Stomach (tissue), 9 donors: Measurements from ENCODE around the gene PEAK1. TPM values are rescaled to one million over a fixed set of nuclear protein-coding genes. Genes with fewer than 3 reads are reported as not detected.
A peak's percentile ranks its signal among the peaks of the same experiment; 100 is the strongest.
"Not testable (repeated sequence)": the region's sequence is repeated elsewhere in the genome, so short reads cannot be mapped to it uniquely, and the experiment has no call there.

Source experiments
- DNase-seq, 2 donors: peaks; one replicate each; pipeline versions ENCODE4 v3.0.0 to v3.0.0-alpha.2; 2013 to 2019
- H3K27ac ChIP-seq, 5 donors: fragments of 200-600 bp in 4 of 5; sonication (generic) in 4 of 5; one replicate each; pipeline ENCODE4 v1.5.1; 2013 to 2019; ENCODE audit warnings: mild to moderate bottlenecking in 1 of 5, moderate library complexity in 1 of 5
- H3K27me3 ChIP-seq, 3 donors: fragments of 200-600 bp; sonication (generic); one replicate each; pipeline ENCODE4 v1.5.1; 2017 to 2019; ENCODE audit warnings: mixed run types in 1 of 3
- H3K36me3 ChIP-seq, 4 donors: fragments of 200-600 bp; sonication (generic); 1 replicate in 3 of 4; 2 replicates in 1 of 4; pipeline ENCODE4 v1.5.1; 2016 to 2019
- H3K4me1 ChIP-seq, 4 donors: fragments of 200-600 bp; sonication (generic); one replicate each; pipeline ENCODE4 v1.5.1; 2016 to 2019
- H3K4me3 ChIP-seq, 4 donors: fragments of 200-600 bp; sonication (generic) in 3 of 4; one replicate each; pipeline ENCODE4 v1.5.1; 2016 to 2019; ENCODE audit warnings: mild to moderate bottlenecking in 1 of 4
- H3K9me3 ChIP-seq, 4 donors: fragments of 200-600 bp; sonication (generic); one replicate each; pipeline ENCODE4 v1.5.1; 2016 to 2019
- EP300 ChIP-seq: sonication (generic); formaldehyde crosslinking; IDR thresholded peaks from one replicate; pipeline ENCODE4 v1.6.1; 2017; ENCODE audit warnings: antibody characterized with exemption
- POLR2A ChIP-seq, 4 donors: fragments of 450-650 bp; IDR thresholded peaks; one replicate each; pipeline ENCODE4 v1.6.1; 2016; ENCODE audit warnings: antibody characterized with exemption in 4 of 4, control low read depth in 2 of 4, mild to moderate bottlenecking in 1 of 4, moderate library complexity in 1 of 4
- POLR2AphosphoS5 ChIP-seq, 3 donors: sonication (generic); formaldehyde crosslinking; IDR thresholded peaks; one replicate each; pipeline ENCODE4 v1.6.1; 2016; ENCODE audit warnings: antibody characterized with exemption in 3 of 3
- WGBS, 5 donors: extraction: QIAGEN DNeasy Blood & Tissue Kit in 3 of 5; methylation state at CpG; one replicate each; pipeline versions ENCODE4 v1.1.5 to v1.1.7; 2013 to 2018; 5-methylcytosine and 5-hydroxymethylcytosine counted together
- intact Hi-C: fragments of 100-400 bp; cut with DNase I; formaldehyde crosslinking; loops from one replicate; pipeline ENCODE4 v1.15.1; 2023; ENCODE audit warnings: low total_unique reads
- polyA plus RNA-seq, 3 donors: library from polyadenylated mRNA; stranded (reverse); fragments of 200-250 nt; gene quantifications; one replicate each; pipeline ENCODE4 v1.2.3, GENCODE V29; 2013
- total RNA-seq, 5 donors: library from RNA; depleted of rRNA; stranded (reverse); fragments of >200 nt; gene quantifications; one replicate each; pipeline versions ENCODE4 v1.1.0 to v1.2.3, GENCODE V29; 2014 to 2016
- TF ChIP-seq, protein P1 (sequence below), 7 experiments: fragments of 450-650 bp in 4 of 7; fragments of 200-600 bp in 3 of 7; sonication (generic) in 3 of 7; IDR thresholded peaks; one replicate each; pipeline ENCODE4 v1.5.1; 2016 to 2019; ENCODE audit warnings: antibody characterized with exemption in 7 of 7, control low read depth in 2 of 7, mild to moderate bottlenecking in 1 of 7
- donor health status: healthy with polysubstance abuse.
- donor health status: Bipolar disorder and iron deficiency.
- donor health status: healthy.

PEAK1 gene
- total and polyA plus RNA-seq, 8 donors = 1.7 to 72.5 (median 19.4) TPM

DNA sequence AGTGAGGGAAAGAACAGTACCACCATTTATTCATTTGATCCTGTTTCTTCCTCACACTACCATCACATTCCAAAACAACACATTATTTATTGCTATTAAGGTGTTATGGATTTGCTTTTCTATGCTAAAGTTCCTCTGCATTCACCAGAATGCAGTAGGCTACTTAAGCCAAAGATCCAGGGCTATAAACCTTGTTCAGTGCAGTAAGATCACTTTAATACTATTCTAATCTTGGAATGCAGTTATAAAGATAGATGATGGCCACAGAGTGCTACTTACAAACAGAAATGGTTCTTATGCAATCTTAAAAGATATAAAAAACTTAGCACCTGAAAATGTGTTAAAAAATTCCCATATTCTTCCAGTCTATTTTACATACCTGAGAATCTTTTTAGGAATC lies 241.5 kb downstream of the PEAK1 start:
- H3K4me3 ChIP-seq = no peak overlapping the region
- TF ChIP-seq EP300 (no peak), POLR2AphosphoS5 (IDR thresholded peaks at IDR 0.05) (no peak), POLR2A (IDR thresholded peaks at IDR 0.05) (no peak)
- TF ChIP-seq, protein P1, sequence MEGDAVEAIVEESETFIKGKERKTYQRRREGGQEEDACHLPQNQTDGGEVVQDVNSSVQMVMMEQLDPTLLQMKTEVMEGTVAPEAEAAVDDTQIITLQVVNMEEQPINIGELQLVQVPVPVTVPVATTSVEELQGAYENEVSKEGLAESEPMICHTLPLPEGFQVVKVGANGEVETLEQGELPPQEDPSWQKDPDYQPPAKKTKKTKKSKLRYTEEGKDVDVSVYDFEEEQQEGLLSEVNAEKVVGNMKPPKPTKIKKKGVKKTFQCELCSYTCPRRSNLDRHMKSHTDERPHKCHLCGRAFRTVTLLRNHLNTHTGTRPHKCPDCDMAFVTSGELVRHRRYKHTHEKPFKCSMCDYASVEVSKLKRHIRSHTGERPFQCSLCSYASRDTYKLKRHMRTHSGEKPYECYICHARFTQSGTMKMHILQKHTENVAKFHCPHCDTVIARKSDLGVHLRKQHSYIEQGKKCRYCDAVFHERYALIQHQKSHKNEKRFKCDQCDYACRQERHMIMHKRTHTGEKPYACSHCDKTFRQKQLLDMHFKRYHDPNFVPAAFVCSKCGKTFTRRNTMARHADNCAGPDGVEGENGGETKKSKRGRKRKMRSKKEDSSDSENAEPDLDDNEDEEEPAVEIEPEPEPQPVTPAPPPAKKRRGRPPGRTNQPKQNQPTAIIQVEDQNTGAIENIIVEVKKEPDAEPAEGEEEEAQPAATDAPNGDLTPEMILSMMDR (IDR thresholded peaks at IDR 0.05) = no peak
- no peaks in the 10 kb centered on the region for H3K9me3 ChIP-seq
- H3K27me3 ChIP-seq = no peaks in the 10 kb centered on the region
- peaks cover 0 to 7% (median 4%) of the 10 kb centered on the region in 4 donors for H3K4me1 ChIP-seq
- H3K36me3 ChIP-seq = peaks cover 0 to 14% (median 8%) of the 10 kb centered on the region in 4 donors
- H3K27ac ChIP-seq = no peak overlapping the region
- intact Hi-C loops = no loop called here
- DNase-seq = no peak

DNA sequence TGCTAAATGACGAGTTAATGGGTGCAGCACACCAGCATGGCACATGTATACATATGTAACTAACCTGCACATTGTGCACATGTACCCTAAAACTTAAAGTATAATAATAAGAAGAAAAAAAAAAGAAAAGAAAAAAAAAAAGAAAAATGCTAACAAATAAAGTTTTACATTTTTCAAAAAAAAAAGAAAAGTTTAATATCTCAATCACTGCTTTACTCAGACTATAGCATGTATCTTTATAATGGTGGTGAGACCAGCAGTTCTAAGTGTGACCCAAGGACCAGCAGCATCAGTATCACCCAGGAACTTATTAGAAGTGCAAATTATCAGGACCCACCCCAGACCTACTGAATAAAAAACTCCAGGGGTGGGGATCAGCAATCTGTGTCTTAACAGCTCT lies 243.8 kb downstream of the PEAK1 start:
- H3K4me1 ChIP-seq, H3K4me3 ChIP-seq, H3K27me3 ChIP-seq, H3K27ac ChIP-seq, DNase-seq, H3K9me3 ChIP-seq, intact Hi-C loops: not testable (repeated sequence)
- peaks cover 0 to 14% (median 8%) of the 10 kb centered on the region in 4 donors for H3K36me3 ChIP-seq
- WGBS, 5 donors = 80 to 100% (median 100%) methylated on average over 1 of the region's 1 CpG

DNA sequence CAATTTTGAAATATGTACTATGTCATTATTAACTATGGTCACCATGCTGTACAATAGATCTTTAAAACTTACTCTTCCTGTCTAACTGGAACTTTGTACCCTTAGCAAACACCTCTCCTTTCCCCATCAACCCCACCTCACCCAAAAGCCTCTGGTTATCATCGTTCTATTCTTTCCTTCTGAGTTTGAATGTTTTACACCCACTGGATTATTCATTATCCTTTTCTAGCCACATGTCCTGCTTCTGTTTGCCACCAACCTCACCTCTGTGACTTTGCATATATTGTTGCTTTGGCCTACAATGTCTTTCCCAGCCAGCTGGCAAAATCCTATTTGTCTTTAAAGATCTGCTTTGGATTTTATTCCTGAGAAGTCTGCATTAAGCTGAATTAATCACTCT lies 246.4 kb downstream of the PEAK1 start:
- Histone ChIP-seq H3K36me3 (peaks cover 0 to 4% (median 1%) of the 10 kb centered on the region in 4 donors), H3K9me3 (no peaks in the 10 kb centered on the region), H3K4me1 (peaks cover 0 to 8% (median 3%) of the 10 kb centered on the region in 4 donors), H3K4me3 (no peak overlapping the region), H3K27me3 (no peaks in the 10 kb centered on the region), H3K27ac (no peak overlapping the region)
- WGBS, 5 donors = 11 to 56% (median 44%) methylated on average over 1 of the region's 1 CpG
- intact Hi-C loops = no loop called here
- DNase-seq = peak in 1 of 2 donors; percentile 45
- TF ChIP-seq POLR2AphosphoS5 (IDR thresholded peaks at IDR 0.05) (no peak), EP300 (no peak), POLR2A (IDR thresholded peaks at IDR 0.05) (no peak)
- TF ChIP-seq, protein P1 (IDR thresholded peaks at IDR 0.05) = no peak

DNA sequence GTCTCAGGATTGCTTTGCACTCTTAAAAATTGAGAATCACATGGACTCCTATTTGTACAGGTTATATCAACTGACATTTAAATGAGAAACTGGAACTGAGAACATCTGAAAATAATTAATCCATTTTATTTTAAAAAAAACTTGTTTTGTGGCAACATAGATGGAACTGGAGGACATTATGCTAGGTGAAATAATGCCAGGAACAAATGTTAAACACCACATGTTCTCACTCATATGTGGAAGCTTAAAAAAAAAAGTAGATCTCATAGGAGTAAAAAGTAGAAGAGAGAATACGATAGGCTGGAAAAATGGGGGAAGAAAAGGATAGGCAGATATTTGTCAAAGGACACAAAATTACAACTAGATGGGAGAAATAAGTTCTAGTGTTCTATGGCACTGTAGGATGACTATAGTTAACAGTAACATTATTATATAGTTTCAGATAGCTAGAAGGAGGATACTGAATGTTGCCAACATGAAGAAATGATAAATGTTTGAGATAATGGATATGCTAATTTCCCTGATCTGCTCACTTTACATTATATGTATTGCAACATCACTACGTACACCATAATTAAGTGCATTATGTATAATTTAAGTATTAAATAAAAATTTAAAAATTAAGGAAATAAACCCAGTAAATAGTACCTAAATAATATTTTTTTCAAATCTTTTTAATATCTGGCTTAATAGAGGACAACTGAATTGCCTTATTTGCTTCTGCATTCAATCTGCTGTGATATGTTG lies 248.5 kb downstream of the PEAK1 start:
- WGBS, 5 donors = 90 to 97% (median 94%) methylated on average over 2 of the region's 2 CpGs
- no peak for DNase-seq
- Histone ChIP-seq H3K27me3 (no peaks in the 10 kb centered on the region), H3K4me3 (no peak overlapping the region), H3K36me3 (no peaks in the 10 kb centered on the region), H3K9me3 (no peaks in the 10 kb centered on the region), H3K27ac (no peak overlapping the region), H3K4me1 (peaks cover 0 to 8% (median 4%) of the 10 kb centered on the region in 4 donors)
- intact Hi-C loops = no loop called here
- TF ChIP-seq, protein P1 (IDR thresholded peaks at IDR 0.05) = no peak
- TF ChIP-seq POLR2A (IDR thresholded peaks at IDR 0.05) (no peak), POLR2AphosphoS5 (IDR thresholded peaks at IDR 0.05) (no peak), EP300 (no peak)

DNA sequence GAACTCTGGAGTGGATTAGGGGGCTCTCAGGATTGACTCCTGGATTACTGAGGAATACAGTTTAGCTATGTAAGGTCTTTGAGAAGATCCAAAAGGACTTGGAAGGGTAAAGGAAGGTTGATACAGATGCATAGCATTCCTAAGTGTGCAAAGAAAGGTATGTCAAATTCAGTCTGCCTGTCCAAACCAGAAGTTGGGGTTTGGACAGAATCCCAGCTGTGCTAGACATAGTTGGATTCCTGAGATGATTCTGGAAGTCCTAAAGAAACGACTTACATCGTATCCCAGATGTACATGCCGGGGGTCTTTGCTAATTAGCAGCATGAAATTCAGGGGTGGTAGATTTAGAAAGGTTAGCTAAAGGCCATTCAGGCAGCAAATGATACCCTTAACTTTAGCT lies 251.3 kb downstream of the PEAK1 start:
- DNase-seq = no peak
- no peaks in the 10 kb centered on the region for H3K27me3 ChIP-seq
- no peak overlapping the region for H3K4me3 ChIP-seq
- no peak overlapping the region for H3K27ac ChIP-seq
- WGBS, 5 donors = 78 to 92% (median 85%) methylated on average over 3 of the region's 3 CpGs
- H3K9me3 ChIP-seq = no peaks in the 10 kb centered on the region
- H3K36me3 ChIP-seq = no peaks in the 10 kb centered on the region
- TF ChIP-seq EP300 (no peak), POLR2A (IDR thresholded peaks at IDR 0.05) (no peak), POLR2AphosphoS5 (IDR thresholded peaks at IDR 0.05) (no peak)
- TF ChIP-seq, protein P1 (IDR thresholded peaks at IDR 0.05) = no peak
- peaks cover 3 to 16% (median 8%) of the 10 kb centered on the region in 4 donors for H3K4me1 ChIP-seq
- intact Hi-C loops = no loop called here
